ENCODE results near the gene DLG3.

- TF ChIP-seq POLR2AphosphoS5 (IDR thresholded peaks at IDR 0.05): no peak
- no peak for TF ChIP-seq EZH2 (IDR thresholded peaks at IDR 0.05; ENCODE audit: borderline replicate concordance, insufficient read depth, low read length, poor library complexity, severe bottlenecking)
- no peak for TF ChIP-seq RAD21 (conservative IDR thresholded peaks at IDR 0.05)
- TF ChIP-seq CTCF (IDR thresholded peaks at IDR 0.05; ENCODE audit: poor library complexity, severe bottlenecking): no peak
- TF ChIP-seq TAF1 (IDR thresholded peaks at IDR 0.05; ENCODE audit: low read depth): no peak
- TF ChIP-seq EP300 (conservative IDR thresholded peaks at IDR 0.05; ENCODE audit: poor library complexity, severe bottlenecking): no peak
- TF ChIP-seq, protein P1, sequence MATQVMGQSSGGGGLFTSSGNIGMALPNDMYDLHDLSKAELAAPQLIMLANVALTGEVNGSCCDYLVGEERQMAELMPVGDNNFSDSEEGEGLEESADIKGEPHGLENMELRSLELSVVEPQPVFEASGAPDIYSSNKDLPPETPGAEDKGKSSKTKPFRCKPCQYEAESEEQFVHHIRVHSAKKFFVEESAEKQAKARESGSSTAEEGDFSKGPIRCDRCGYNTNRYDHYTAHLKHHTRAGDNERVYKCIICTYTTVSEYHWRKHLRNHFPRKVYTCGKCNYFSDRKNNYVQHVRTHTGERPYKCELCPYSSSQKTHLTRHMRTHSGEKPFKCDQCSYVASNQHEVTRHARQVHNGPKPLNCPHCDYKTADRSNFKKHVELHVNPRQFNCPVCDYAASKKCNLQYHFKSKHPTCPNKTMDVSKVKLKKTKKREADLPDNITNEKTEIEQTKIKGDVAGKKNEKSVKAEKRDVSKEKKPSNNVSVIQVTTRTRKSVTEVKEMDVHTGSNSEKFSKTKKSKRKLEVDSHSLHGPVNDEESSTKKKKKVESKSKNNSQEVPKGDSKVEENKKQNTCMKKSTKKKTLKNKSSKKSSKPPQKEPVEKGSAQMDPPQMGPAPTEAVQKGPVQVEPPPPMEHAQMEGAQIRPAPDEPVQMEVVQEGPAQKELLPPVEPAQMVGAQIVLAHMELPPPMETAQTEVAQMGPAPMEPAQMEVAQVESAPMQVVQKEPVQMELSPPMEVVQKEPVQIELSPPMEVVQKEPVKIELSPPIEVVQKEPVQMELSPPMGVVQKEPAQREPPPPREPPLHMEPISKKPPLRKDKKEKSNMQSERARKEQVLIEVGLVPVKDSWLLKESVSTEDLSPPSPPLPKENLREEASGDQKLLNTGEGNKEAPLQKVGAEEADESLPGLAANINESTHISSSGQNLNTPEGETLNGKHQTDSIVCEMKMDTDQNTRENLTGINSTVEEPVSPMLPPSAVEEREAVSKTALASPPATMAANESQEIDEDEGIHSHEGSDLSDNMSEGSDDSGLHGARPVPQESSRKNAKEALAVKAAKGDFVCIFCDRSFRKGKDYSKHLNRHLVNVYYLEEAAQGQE (IDR thresholded peaks at IDR 0.05; ENCODE audit: borderline replicate concordance): no peak
Measured at GRCh38 chrX:70554523-70554922, 109.9 kb downstream of the DLG3 start.

Measured in neural cell (in vitro differentiated cells).